PC-3 (cell line): ENCODE results near the gene GLRX.

Experiments used
- EZH2phosphoT487 ChIP-seq: fragments of 300-600 bp; sonication (generic); IDR thresholded peaks from 2 replicates; pipeline ENCODE4 v1.6.1; 2018; ENCODE audit warnings: mild to moderate bottlenecking, antibody characterized with exemption, low read length, borderline replicate concordance
- TF ChIP-seq, protein P1 (sequence below): fragments of 300-600 bp; sonication (generic); conservative IDR thresholded peaks from 2 replicates; pipeline ENCODE4 v1.5.1; 2017; ENCODE audit warnings: antibody characterized with exemption, low read depth, mild to moderate bottlenecking, low read length

DNA sequence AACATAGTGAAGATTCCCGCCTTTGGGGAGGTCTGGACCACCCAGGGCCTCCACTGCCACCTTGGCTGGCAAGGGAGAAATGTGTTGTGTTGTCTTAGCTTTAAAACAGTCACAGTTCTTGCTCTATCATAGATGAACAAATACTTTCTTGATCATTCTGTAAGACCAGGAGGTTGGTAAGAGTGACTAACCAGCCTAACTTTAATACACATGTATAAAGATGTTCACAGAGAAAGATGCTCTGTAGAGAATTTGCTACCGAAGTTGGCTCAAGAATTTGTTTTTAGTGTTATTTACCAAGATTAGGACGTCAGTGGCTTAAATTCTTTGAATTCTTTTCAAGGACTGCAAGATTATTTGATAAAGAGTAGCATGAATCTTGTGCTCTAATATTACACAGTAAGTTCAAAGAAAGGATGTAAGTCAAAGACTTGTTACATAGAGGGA lies 28.4 kb downstream of the GLRX start:
- TF ChIP-seq, protein P1, sequence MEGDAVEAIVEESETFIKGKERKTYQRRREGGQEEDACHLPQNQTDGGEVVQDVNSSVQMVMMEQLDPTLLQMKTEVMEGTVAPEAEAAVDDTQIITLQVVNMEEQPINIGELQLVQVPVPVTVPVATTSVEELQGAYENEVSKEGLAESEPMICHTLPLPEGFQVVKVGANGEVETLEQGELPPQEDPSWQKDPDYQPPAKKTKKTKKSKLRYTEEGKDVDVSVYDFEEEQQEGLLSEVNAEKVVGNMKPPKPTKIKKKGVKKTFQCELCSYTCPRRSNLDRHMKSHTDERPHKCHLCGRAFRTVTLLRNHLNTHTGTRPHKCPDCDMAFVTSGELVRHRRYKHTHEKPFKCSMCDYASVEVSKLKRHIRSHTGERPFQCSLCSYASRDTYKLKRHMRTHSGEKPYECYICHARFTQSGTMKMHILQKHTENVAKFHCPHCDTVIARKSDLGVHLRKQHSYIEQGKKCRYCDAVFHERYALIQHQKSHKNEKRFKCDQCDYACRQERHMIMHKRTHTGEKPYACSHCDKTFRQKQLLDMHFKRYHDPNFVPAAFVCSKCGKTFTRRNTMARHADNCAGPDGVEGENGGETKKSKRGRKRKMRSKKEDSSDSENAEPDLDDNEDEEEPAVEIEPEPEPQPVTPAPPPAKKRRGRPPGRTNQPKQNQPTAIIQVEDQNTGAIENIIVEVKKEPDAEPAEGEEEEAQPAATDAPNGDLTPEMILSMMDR, result no peak
- TF ChIP-seq EZH2phosphoT487, result no peak
